Fibroblast of lung (primary cell): ENCODE results near the gene GSTM3.

ENCODE experiments used
- EZH2 ChIP-seq: IDR thresholded peaks from 2 replicates; pipeline ENCODE4 v1.5.1; 2012; ENCODE audit warnings: low read length, control low read depth, mild to moderate bottlenecking; ENCODE audit errors: missing control alignments
- TF ChIP-seq, protein P1 (sequence below), 2 donors: IDR thresholded peaks in 1 of 2; conservative IDR thresholded peaks in 1 of 2; 1 replicate in 1 of 2; 2 replicates in 1 of 2; pipeline ENCODE4 v1.5.1; 2011 to 2012; ENCODE audit warnings: low read length in 2 of 2, control low read depth in 1 of 2, inconsistent platforms in 1 of 2, low read depth in 1 of 2, mild to moderate bottlenecking in 1 of 2

DNA sequence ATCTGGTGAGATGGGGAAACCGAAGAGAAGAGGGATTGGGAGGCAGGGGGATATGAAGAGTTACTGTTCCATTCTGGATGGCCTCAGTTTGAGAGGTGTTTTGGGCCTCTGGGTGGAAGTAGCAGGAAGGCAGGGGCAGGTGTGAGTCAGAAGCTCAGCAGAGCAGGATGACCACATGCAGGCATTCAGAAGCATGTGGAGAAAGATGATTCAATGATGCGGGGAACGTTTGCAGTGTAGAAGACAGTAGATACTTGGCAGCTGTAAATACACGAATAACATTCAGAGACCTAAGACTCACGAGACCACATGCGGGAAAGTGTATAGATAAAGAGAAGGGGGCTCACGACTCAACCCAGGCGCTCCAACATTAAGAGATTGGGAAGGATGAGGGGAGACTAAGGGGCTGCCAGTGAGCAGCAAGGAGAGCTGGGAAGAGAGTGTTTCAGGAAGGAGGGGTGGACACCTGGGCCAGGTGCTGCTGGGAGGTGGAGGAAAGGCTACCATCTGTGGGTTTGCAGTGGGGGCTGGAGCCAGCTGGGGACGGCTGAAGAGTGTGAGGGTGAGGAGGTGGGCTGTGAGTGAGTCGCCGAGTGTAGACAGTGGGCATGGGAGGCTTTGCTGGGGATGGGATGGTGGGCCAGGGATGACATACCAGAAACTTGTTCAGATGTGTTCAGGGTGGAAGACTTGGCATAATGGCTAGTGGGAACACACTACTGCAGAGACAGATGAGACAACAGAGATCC lies 28.7 kb upstream of the GSTM3 start:
- TF ChIP-seq, protein P1, sequence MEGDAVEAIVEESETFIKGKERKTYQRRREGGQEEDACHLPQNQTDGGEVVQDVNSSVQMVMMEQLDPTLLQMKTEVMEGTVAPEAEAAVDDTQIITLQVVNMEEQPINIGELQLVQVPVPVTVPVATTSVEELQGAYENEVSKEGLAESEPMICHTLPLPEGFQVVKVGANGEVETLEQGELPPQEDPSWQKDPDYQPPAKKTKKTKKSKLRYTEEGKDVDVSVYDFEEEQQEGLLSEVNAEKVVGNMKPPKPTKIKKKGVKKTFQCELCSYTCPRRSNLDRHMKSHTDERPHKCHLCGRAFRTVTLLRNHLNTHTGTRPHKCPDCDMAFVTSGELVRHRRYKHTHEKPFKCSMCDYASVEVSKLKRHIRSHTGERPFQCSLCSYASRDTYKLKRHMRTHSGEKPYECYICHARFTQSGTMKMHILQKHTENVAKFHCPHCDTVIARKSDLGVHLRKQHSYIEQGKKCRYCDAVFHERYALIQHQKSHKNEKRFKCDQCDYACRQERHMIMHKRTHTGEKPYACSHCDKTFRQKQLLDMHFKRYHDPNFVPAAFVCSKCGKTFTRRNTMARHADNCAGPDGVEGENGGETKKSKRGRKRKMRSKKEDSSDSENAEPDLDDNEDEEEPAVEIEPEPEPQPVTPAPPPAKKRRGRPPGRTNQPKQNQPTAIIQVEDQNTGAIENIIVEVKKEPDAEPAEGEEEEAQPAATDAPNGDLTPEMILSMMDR (conservative IDR thresholded peaks at IDR 0.05 in 1 of 2, IDR thresholded peaks at IDR 0.05 in 1 of 2; ENCODE audit: low read depth in 1 of 2, low read length in 2 of 2), result no peak
- TF ChIP-seq EZH2, result no peak
